Measurements from ENCODE around the gene MRPS23.

The MRPS23 gene

DNA sequence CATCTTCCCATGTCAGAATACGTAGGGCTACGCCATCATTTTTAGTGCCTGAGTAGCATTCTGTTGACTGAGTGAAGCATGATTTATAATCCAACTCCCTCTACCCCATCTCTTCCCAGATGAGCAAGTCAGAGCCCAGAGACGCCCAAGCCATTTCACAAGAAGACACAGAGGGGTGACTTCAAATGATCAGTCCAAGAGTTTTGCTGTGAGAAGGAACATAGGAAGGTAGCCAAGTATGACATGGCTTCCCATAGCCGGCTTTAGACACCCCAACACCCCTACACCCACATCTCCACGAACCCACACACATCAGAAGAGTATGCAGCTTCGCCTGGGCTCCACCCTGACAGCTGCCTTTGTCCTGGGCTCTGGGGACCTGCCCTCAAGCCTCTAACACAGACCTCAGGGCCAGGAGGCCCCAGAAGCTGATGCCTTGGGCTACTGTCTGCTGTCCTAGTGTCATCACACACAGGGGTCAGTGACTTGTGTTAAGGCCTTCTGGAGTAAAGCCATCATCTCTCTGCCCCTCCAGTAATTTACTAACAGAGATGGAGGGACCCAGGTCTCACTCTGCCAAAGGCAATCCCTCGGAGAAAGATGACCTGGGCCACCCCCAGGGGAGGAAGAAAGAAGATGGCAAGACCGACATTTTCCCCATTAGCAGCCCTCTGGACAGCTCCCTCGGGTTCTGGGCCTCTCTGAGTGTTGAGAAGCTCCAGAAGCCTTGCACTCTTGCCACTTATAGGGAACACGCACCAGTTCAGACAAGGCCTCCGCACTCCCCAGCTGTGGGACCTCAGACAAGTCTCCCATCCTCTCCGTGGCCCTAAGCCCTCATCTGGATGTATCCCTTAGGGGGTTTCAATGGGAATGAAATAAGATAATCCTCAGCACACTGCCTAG is 38.7 kb upstream of the MRPS23 start:
- H3K27me3 Mint-ChIP-seq: peaks cover 20 to 50% of the 10 kb centered on the region in 2 donors
- H3K4me3 Mint-ChIP-seq: no peak overlapping the region
- peaks cover 6 to 7% of the 10 kb centered on the region in 2 donors for H3K4me1 Mint-ChIP-seq (ENCODE audit: low read depth in 2 of 2)
- no peaks in the 10 kb centered on the region for H3K36me3 Mint-ChIP-seq (ENCODE audit: insufficient read depth)
- H3K27ac Mint-ChIP-seq: no peak overlapping the region
- H3K9me3 Mint-ChIP-seq: no peaks in the 10 kb centered on the region
- ATAC-seq (replicated peaks) (no peak), DNase-seq (no peak)

DNA sequence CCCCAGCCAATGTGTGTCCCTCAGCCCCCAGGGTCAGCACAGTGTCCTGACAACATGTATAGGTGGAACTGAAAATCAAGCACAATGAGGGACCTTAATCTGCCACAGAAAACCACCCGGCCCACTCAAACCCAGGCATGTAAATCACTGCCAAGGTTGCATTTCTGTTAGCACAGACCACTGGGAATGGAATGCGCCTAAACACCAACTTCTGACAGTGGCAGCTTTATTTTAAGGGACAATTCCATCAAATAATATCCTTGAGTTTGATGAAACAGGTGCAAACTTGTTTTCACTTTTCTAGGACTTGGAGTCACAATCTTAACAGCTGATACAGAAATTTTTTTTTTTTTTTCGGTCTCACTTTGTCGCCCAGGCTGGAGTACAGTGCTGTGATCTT is 37.3 kb upstream of the MRPS23 start:
- H3K36me3 Mint-ChIP-seq (ENCODE audit: insufficient read depth): no peaks in the 10 kb centered on the region
- no peak overlapping the region for H3K4me3 Mint-ChIP-seq
- H3K27ac Mint-ChIP-seq: no peak overlapping the region
- no peaks in the 10 kb centered on the region for H3K4me1 Mint-ChIP-seq (ENCODE audit: low read depth in 2 of 2)
- H3K27me3 Mint-ChIP-seq: peaks cover 18 to 43% of the 10 kb centered on the region in 2 donors
- H3K9me3 Mint-ChIP-seq: no peaks in the 10 kb centered on the region
- ATAC-seq (replicated peaks) (no peak), DNase-seq (no peak)

- ATAC-seq (replicated peaks) (no peak), DNase-seq (no peak)
- Mint-ChIP-seq H3K4me1 (ENCODE audit: low read depth in 2 of 2) (no peaks in the 10 kb centered on the region), H3K9me3 (no peaks in the 10 kb centered on the region), H3K4me3 (no peak overlapping the region), H3K36me3 (ENCODE audit: insufficient read depth) (no peaks in the 10 kb centered on the region), H3K27me3 (peaks cover 6 to 34% of the 10 kb centered on the region in 2 donors), H3K27ac (no peak overlapping the region)
Observed at GRCh38 chr17:57886020-57886419, 36.2 kb upstream of the MRPS23 start.

GRCh38 chr17:57885148-57885915 is 35.5 kb upstream of the MRPS23 start:
- H3K4me3 Mint-ChIP-seq: no peak overlapping the region
- peaks cover 5 to 36% of the 10 kb centered on the region in 2 donors for H3K27me3 Mint-ChIP-seq
- H3K36me3 Mint-ChIP-seq (ENCODE audit: insufficient read depth): no peaks in the 10 kb centered on the region
- no peaks in the 10 kb centered on the region for H3K9me3 Mint-ChIP-seq
- no peak overlapping the region for H3K27ac Mint-ChIP-seq
- no peak for ATAC-seq (replicated peaks)
- no peaks in the 10 kb centered on the region for H3K4me1 Mint-ChIP-seq (ENCODE audit: low read depth in 2 of 2)
- no peak for DNase-seq

GRCh38 chr17:57881783-57882351 is 32.0 kb upstream of the MRPS23 start:
- H3K4me1 Mint-ChIP-seq (ENCODE audit: low read depth in 2 of 2): peaks cover 0 to 2% of the 10 kb centered on the region in 2 donors

DNA sequence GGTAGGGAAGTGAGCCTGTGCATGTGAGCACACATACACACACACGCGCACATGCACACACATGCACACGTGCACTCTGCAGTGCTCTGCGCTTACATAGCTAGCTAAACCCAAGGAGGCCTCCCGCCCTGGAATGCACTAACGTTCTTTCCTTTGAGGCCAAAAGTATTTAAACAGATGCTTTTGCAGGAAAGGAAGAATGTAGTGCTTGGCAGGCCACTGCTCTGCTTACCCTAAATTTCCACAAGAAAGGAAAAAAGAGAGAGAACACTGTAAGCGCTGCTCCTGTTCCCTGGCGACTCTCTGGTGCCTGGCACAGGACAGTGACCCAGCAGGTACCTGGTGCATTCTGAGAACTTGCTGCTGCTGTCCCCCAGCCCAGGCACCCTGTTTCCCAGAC is 31.3 kb upstream of the MRPS23 start:
- H3K27me3 Mint-ChIP-seq: peaks cover 14 to 57% of the 10 kb centered on the region in 2 donors
- H3K9me3 Mint-ChIP-seq: no peaks in the 10 kb centered on the region
- H3K4me1 Mint-ChIP-seq (ENCODE audit: low read depth in 2 of 2): peaks cover 0 to 2% of the 10 kb centered on the region in 2 donors
- no peak overlapping the region for H3K4me3 Mint-ChIP-seq
- no peak overlapping the region for H3K27ac Mint-ChIP-seq
- no peaks in the 10 kb centered on the region for H3K36me3 Mint-ChIP-seq (ENCODE audit: insufficient read depth)
- no peak for DNase-seq
- no peak for ATAC-seq (replicated peaks)

More at GRCh38 chr17:57881783-57882351, 32.0 kb upstream of the MRPS23 start:
- H3K9me3 Mint-ChIP-seq: no peaks in the 10 kb centered on the region
- H3K27me3 Mint-ChIP-seq: peaks cover 9 to 50% of the 10 kb centered on the region in 2 donors
- no peak for DNase-seq
- ATAC-seq (replicated peaks): no peak
- H3K27ac Mint-ChIP-seq: no peak overlapping the region
- H3K4me3 Mint-ChIP-seq: no peak overlapping the region
- no peaks in the 10 kb centered on the region for H3K36me3 Mint-ChIP-seq (ENCODE audit: insufficient read depth)

DNA sequence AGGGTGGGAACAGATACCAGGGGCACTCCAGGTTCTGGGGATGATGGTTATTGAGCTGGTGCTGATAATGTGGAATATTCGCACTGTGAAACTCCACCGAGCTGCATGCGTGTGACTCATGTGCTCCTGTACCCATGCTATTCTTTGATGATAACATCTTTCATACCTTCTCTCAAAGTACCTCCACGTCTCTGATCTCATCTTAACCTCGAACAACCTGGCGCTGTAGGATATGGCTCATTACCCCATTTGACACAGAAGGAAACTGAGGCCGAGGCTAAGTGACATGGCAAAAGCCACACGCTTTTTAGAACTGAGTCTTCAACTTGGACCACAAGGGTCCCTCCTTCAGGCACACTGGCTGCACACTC is 30.2 kb upstream of the MRPS23 start:
- no peak overlapping the region for H3K4me3 Mint-ChIP-seq

DNA sequence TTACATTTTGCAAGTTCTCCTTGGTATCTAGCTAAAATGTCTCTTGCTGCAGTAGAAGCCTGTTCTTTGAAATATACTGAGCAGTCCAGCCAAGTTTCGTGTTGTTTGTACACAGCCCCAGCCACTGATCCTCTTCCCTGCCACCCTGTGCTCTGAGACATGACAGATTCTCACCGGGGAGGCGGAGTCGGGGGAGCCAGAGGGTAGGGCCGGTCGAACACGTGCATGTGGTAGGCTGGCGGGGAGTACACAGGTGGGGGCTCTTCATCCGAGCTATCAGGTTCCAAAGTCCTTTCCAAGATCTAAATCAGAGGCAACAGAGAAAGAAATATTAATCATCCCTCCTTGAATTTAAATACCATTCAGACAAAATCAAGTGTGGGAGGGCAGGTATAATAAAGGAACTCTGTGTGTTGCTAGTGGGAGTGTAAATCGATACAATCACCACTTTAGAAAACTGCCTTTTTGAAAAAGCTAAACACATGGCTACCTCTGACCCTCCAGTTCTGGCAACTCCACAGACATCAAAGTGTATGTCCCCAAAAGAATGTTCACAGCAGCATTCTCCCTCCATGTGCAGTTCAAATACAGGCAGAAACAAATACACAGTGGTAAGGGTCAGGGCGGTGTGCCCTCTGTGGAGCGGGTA is 29.7 kb upstream of the MRPS23 start:
- Mint-ChIP-seq H3K9me3 (no peaks in the 10 kb centered on the region), H3K27ac (no peak overlapping the region), H3K4me3 (no peak overlapping the region), H3K27me3 (peaks cover 24 to 68% of the 10 kb centered on the region in 2 donors), H3K4me1 (ENCODE audit: low read depth in 2 of 2) (peaks cover 0 to 2% of the 10 kb centered on the region in 2 donors), H3K36me3 (ENCODE audit: insufficient read depth) (no peaks in the 10 kb centered on the region)
- no peak for ATAC-seq (replicated peaks)
- no peak for DNase-seq

More for the DNA sequence above, 30.2 kb upstream of the MRPS23 start:
- no peaks in the 10 kb centered on the region for H3K36me3 Mint-ChIP-seq (ENCODE audit: insufficient read depth)
- ATAC-seq (replicated peaks): no peak
- DNase-seq: no peak
- H3K9me3 Mint-ChIP-seq: no peaks in the 10 kb centered on the region
- peaks cover 0 to 2% of the 10 kb centered on the region in 2 donors for H3K4me1 Mint-ChIP-seq (ENCODE audit: low read depth in 2 of 2)
- no peak overlapping the region for H3K27ac Mint-ChIP-seq
- peaks cover 22 to 68% of the 10 kb centered on the region in 2 donors for H3K27me3 Mint-ChIP-seq

GRCh38 chr17:57877803-57878377 is 28.0 kb upstream of the MRPS23 start:
- ATAC-seq (replicated peaks): no peak
- Mint-ChIP-seq H3K27me3 (peaks cover 38 to 77% of the 10 kb centered on the region in 2 donors), H3K4me3 (no peak overlapping the region), H3K36me3 (ENCODE audit: insufficient read depth) (no peaks in the 10 kb centered on the region), H3K9me3 (no peaks in the 10 kb centered on the region), H3K4me1 (ENCODE audit: low read depth in 2 of 2) (peaks cover 0 to 6% of the 10 kb centered on the region in 2 donors), H3K27ac (no peak overlapping the region)
- no peak for DNase-seq

DNA sequence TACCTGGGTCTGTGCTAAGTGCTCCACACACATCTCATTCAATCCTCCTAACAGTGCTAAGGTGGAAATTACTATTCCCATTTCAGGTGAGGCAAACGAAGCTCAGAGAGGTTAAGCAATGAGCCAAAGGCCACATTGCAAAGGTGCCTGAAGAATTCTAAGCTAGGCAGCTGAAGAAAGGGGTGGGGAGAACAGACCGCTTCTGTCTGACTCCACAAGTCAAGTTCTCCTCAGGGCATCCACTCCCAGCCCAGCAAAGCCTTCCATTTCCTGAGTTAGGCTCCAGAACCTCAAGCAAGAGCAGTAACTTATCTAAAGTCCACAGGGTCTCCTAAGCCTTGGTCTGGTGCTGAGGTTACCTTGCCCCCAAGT is 27.0 kb upstream of the MRPS23 start:
- Mint-ChIP-seq H3K4me1 (ENCODE audit: low read depth in 2 of 2) (peaks cover 0 to 6% of the 10 kb centered on the region in 2 donors), H3K4me3 (no peak overlapping the region), H3K27me3 (peaks cover 45 to 87% of the 10 kb centered on the region in 2 donors), H3K36me3 (ENCODE audit: insufficient read depth) (no peaks in the 10 kb centered on the region), H3K27ac (no peak overlapping the region), H3K9me3 (no peaks in the 10 kb centered on the region)
- no peak for DNase-seq
- ATAC-seq (replicated peaks): no peak

- H3K9me3 Mint-ChIP-seq: no peaks in the 10 kb centered on the region
- H3K4me3 Mint-ChIP-seq: peak overlapping the region in 1 of 2 donors; percentile 32
- ATAC-seq (replicated peaks) (no peak), DNase-seq (no peak)
- H3K4me1 Mint-ChIP-seq (ENCODE audit: low read depth in 2 of 2): peaks cover 0 to 6% of the 10 kb centered on the region in 2 donors
- H3K36me3 Mint-ChIP-seq (ENCODE audit: insufficient read depth): no peaks in the 10 kb centered on the region
- H3K27me3 Mint-ChIP-seq: peaks cover 49 to 92% of the 10 kb centered on the region in 2 donors
- no peak overlapping the region for H3K27ac Mint-ChIP-seq
Observed at GRCh38 chr17:57876023-57876865, 26.4 kb upstream of the MRPS23 start.

DNA sequence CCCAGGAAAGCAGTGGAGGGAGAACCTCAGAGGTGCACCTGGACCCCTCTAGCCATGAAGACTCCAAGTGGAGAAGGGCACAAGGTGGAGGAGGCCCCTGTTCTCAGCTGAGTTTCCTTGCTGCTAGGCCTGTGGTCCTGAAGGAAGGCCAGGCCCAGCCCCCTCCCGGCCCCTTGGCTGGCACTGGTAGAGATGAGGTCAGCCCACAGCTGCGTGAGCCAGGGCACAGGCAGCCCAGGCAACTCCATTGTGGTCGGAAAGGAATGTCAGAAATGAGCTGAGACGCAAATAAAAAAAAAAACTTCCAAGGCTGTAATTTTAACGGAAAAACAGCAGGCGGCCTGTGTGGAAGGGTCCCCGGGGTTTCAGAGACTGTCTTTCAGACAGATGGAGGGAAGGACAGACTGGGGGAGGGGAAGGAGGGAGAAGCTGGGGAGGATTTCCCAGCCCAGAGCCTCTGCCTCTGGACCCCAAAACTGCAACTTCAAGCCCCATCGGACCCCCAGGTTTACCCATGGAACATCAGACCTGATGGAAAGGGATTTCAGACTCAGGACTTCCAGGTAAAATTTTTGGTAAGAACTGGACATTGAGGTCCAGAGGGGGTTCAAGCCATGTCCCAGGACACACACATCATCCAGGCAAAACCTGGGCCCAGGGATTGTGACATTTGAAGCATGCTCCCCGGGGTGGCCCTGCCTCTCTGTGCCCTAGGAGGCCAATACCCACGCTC is 25.6 kb upstream of the MRPS23 start:
- no peak overlapping the region for H3K27ac Mint-ChIP-seq
- peaks cover 49 to 88% of the 10 kb centered on the region in 2 donors for H3K27me3 Mint-ChIP-seq
- no peaks in the 10 kb centered on the region for H3K9me3 Mint-ChIP-seq
- ATAC-seq (replicated peaks) (no peak), DNase-seq (no peak)
- H3K4me1 Mint-ChIP-seq (ENCODE audit: low read depth in 2 of 2): peaks cover 0 to 6% of the 10 kb centered on the region in 2 donors
- no peak overlapping the region for H3K4me3 Mint-ChIP-seq
- H3K36me3 Mint-ChIP-seq (ENCODE audit: insufficient read depth): peaks cover under 1% of the 10 kb centered on the region
